DOHH2 (cell line): ENCODE results near the gene RAD51B.

Source experiments
- H3F3A ChIP-seq: fragments of 200-600 bp; sonication (generic), shearing (Covaris generic); 2 replicates; pipeline ENCODE4 v1.6.0; 2016; ENCODE audit warnings: antibody characterized with exemption, mild to moderate bottlenecking; ENCODE audit not compliant: control insufficient read depth, insufficient read depth
- H3K27ac ChIP-seq: fragments of 200-600 bp; sonication (generic); 2 replicates; pipeline ENCODE4 v1.5.1; 2014; ENCODE audit warnings: low read depth, mild to moderate bottlenecking, low read length, moderate library complexity
- H3K27me3 ChIP-seq: fragments of 200-600 bp; sonication (generic); 2 replicates; pipeline ENCODE4 v1.6.1; 2014; ENCODE audit warnings: mild to moderate bottlenecking, low read length, mixed read lengths; ENCODE audit not compliant: control insufficient read depth
- H3K36me3 ChIP-seq: fragments of 200-600 bp; sonication (generic); 2 replicates; pipeline ENCODE4 v1.6.1; 2014; ENCODE audit warnings: mild to moderate bottlenecking, low read length, moderate library complexity, mixed read lengths; ENCODE audit not compliant: control insufficient read depth
- H3K4me1 ChIP-seq: fragments of 200-600 bp; sonication (generic); 2 replicates; pipeline ENCODE4 v1.6.1; 2014; ENCODE audit warnings: mild to moderate bottlenecking, low read length, mixed read lengths; ENCODE audit not compliant: control insufficient read depth
- H3K4me2 ChIP-seq: fragments of 200-600 bp; sonication (generic); 2 replicates; pipeline ENCODE4 v1.6.0; 2014; ENCODE audit warnings: mild to moderate bottlenecking, low read length, moderate library complexity
- H3K4me3 ChIP-seq: fragments of 200-600 bp; sonication (generic); 2 replicates; pipeline ENCODE4 v1.5.1; 2014; ENCODE audit warnings: mild to moderate bottlenecking, low read length, mixed read lengths
- H3K79me2 ChIP-seq: fragments of 200-600 bp; sonication (generic); 2 replicates; pipeline ENCODE4 v1.6.1; 2014; ENCODE audit warnings: mild to moderate bottlenecking, low read length, mixed read lengths; ENCODE audit not compliant: control insufficient read depth
- H3K9me2 ChIP-seq: fragments of 200-600 bp; sonication (generic); replicated peaks from 2 replicates; pipeline ENCODE4 v1.6.1; 2014; ENCODE audit warnings: mild to moderate bottlenecking, low read length, mixed read lengths; ENCODE audit not compliant: control insufficient read depth
- H3K9me3 ChIP-seq: fragments of 200-600 bp; sonication (generic); 2 replicates; pipeline ENCODE4 v1.6.1; 2014; ENCODE audit warnings: antibody characterized with exemption, low read length, mixed read lengths; ENCODE audit not compliant: control insufficient read depth, insufficient read depth
- H4K20me1 ChIP-seq: fragments of 200-600 bp; sonication (generic); 2 replicates; pipeline ENCODE4 v1.6.0; 2014; ENCODE audit warnings: low read depth, mild to moderate bottlenecking, antibody characterized with exemption, low read length, moderate library complexity; ENCODE audit not compliant: control insufficient read depth, insufficient read depth
- CTCF ChIP-seq: fragments of 200-600 bp; sonication (generic); IDR thresholded peaks from one replicate; pipeline ENCODE4 v1.5.1; 2014; ENCODE audit warnings: antibody characterized with exemption, mild to moderate bottlenecking, low read depth, low read length; ENCODE audit not compliant: poor library complexity, severe bottlenecking
- EZH2phosphoT487 ChIP-seq: fragments of 200-600 bp; sonication (generic); IDR thresholded peaks from 2 replicates; pipeline ENCODE4 v1.6.1; 2017; ENCODE audit warnings: borderline replicate concordance, mild to moderate bottlenecking, antibody characterized with exemption, low read length, moderate library complexity, mixed read lengths

Gene RAD51B

DNA sequence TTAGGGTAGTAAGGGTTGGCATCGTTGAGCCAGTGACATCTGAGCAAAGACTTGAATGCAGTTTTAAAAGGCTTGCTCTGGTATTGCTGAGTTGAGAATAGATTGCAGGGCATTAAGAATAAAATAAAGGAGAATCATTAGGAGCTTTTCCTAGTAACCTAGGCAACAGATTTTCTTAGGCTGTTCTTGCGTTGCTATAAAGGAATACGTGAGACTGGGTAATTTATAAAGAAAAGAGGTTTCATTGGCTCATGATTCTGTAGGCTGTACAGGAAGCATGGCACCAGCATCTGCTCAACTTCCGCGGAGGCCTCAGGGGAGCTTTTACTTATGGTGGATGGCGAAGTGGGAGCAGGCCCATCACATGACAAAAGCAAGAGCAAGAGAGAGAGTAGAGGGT lies 97.4 kb downstream of the RAD51B start:
- Histone ChIP-seq H3K27ac (no peak overlapping the region), H3F3A (no peaks in the 10 kb centered on the region), H3K9me3 (no peaks in the 10 kb centered on the region), H3K27me3 (no peaks in the 10 kb centered on the region), H3K79me2 (no peaks in the 10 kb centered on the region), H3K36me3 (no peaks in the 10 kb centered on the region), H3K4me3 (no peak overlapping the region), H3K4me1 (no peaks in the 10 kb centered on the region), H3K9me2 (no peaks in the 10 kb centered on the region), H4K20me1 (no peaks in the 10 kb centered on the region), H3K4me2 (no peak overlapping the region)
- TF ChIP-seq CTCF (no peak), EZH2phosphoT487 (no peak)

DNA sequence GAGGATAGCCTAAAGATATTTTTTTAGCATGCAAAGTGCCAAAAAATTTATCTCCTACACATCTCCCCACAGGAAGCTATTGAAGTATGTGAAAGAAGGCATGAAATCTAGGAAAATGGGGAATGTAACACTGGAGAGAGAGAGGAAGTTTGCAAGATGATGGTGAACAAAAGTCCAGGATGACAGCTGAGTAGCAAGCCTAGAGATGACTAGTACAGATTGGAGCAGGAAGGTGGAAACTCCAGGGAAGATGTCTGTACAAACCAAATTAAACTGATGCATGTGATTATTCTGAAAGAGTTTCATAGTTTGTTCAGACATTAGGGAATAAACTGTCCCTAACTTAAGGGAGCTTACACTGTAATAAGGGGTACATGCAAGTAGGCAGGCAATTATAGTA lies 99.3 kb downstream of the RAD51B start:
- Histone ChIP-seq H4K20me1 (no peaks in the 10 kb centered on the region), H3K9me2 (no peaks in the 10 kb centered on the region), H3F3A (no peaks in the 10 kb centered on the region), H3K4me1 (no peaks in the 10 kb centered on the region), H3K27ac (no peak overlapping the region), H3K36me3 (no peaks in the 10 kb centered on the region), H3K4me2 (no peak overlapping the region), H3K79me2 (no peaks in the 10 kb centered on the region), H3K9me3 (no peaks in the 10 kb centered on the region), H3K27me3 (no peaks in the 10 kb centered on the region), H3K4me3 (no peak overlapping the region)
- no peak for TF ChIP-seq EZH2phosphoT487
- no peak for TF ChIP-seq CTCF

GRCh38 chr14:67919259-67920032 lies 99.9 kb downstream of the RAD51B start:
- Histone ChIP-seq H3K9me3 (no peaks in the 10 kb centered on the region), H3K4me1 (no peaks in the 10 kb centered on the region), H3K79me2 (no peaks in the 10 kb centered on the region), H3K9me2 (no peaks in the 10 kb centered on the region), H3K36me3 (no peaks in the 10 kb centered on the region), H3K4me3 (no peak overlapping the region), H3K27ac (no peak overlapping the region), H3K27me3 (no peaks in the 10 kb centered on the region), H3F3A (no peaks in the 10 kb centered on the region), H3K4me2 (no peak overlapping the region), H4K20me1 (no peaks in the 10 kb centered on the region)
- no peak for TF ChIP-seq EZH2phosphoT487
- TF ChIP-seq CTCF, result no peak
